Heart left ventricle (tissue), 13 donors: ENCODE results near the gene PTPRM.

Source experiments
- CTCF ChIP-seq, 12 donors: fragments of 200-600 bp; sonication (generic) in 4 of 12; IDR thresholded peaks; one replicate each; pipeline versions ENCODE4 v1.5.0 to v1.8.0; 2018 to 2022; ENCODE audit warnings: antibody characterized with exemption in 12 of 12, mild to moderate bottlenecking in 5 of 12
- POLR2A ChIP-seq, 2 donors: fragments of 450-650 bp; IDR thresholded peaks; one replicate each; pipeline ENCODE4 v1.6.1; 2017; ENCODE audit warnings: antibody characterized with exemption in 2 of 2, mild to moderate bottlenecking in 2 of 2, moderate library complexity in 2 of 2
- donor health status: ischemic (EF 13 %, LVEDD 7.1; RV severe dilation, severe dysfunction).
- donor health status: DM: no; HTN: yes; CAD: no.
- donor health status: DM: no; HTN: no; CAD: no.
- donor health status: ischemic (EF 25% LVEDD 6.9; RV normal size, moderate dysfunction).
- donor health status: ischemic (EF 25% LVEDD 5.7; RV mildly dilated, moderate dysfunction).
- donor health status: ischemic (EF 35%, LVEDD 5.7; RV mildly dilated, moderate dysfunction).
- donor health status: nonischemic (EF 11% LVEDD 7.7; RV severe dilation, severe dysfunction).
- donor health status: DM: yes; HTN: yes; CAD: no.
- donor health status: PGD.
- donor health status: ischemic (EF 29% LVEDD 5.4; RV normal size, mild dysfunction).
- donor health status: nonischemic (EF 23%, LVEDD 6.1; RV moderate dilation, normal function).

GRCh38 chr18:7721532-7721931 is 154.4 kb downstream of the PTPRM start:
- TF ChIP-seq CTCF (IDR thresholded peaks at IDR 0.05): no peak
- no peak for TF ChIP-seq POLR2A (IDR thresholded peaks at IDR 0.05)
